GM18508 (cell line): ENCODE data around the gene GTF2E1.

Source experiments
- ATAC-seq: cut with Tn5 transposase; IDR thresholded peaks from one replicate; pipeline ENCODE4 v1.9.1; 2021; ENCODE audit warnings: moderate number of reproducible peaks; ENCODE audit not compliant: insufficient read depth, unreplicated experiment

The GTF2E1 gene

DNA sequence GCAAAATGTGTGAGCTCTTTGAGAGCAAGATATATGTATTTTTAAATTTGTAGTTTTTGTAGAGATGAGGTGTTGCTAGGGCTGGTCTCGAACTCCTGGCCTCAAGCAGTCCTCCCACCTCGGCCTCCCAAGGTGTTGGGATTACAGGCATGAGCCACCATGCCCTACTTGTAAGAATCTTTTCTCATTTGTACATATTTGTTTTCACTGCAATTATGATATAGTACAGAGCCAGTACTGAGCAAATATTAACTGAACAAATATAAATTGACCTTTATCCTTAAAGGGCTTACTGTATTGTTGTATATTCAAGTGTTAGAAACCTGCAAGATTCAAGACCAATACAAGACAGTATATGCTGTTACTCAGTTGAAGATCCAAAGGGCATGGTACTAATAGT, 53.4 kb downstream of the GTF2E1 start:
- ATAC-seq, result no peak

- no peak for ATAC-seq
These were observed 54.4 kb downstream of the GTF2E1 start for GRCh38 chr3:120796976-120797375.

- no peak for ATAC-seq
These were observed 55.3 kb downstream of the GTF2E1 start for GRCh38 chr3:120797857-120798256.

DNA sequence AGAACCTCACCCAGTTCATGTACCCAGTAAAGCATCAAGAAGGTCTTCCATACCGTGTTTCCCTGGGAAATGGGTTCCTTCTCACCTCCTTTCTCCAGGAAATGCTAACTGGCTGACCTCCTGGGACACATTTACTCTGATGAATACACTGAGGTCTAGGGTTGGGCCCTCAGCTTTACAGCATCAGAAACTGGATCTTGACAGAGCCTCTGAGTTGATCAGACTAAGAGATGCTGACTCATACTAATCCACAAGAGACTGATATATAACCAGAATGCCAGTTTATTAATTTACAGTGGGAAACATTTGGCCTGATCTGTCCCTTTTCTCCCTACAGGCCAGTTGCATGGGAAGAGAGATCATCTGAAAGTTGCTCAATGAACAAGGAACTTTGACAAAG, 55.8 kb downstream of the GTF2E1 start:
- no peak for ATAC-seq

- ATAC-seq, result no peak
These were observed 58.1 kb downstream of the GTF2E1 start for GRCh38 chr3:120800625-120801024.

- no peak for ATAC-seq
These were observed 58.9 kb downstream of the GTF2E1 start for GRCh38 chr3:120801484-120801883.

DNA sequence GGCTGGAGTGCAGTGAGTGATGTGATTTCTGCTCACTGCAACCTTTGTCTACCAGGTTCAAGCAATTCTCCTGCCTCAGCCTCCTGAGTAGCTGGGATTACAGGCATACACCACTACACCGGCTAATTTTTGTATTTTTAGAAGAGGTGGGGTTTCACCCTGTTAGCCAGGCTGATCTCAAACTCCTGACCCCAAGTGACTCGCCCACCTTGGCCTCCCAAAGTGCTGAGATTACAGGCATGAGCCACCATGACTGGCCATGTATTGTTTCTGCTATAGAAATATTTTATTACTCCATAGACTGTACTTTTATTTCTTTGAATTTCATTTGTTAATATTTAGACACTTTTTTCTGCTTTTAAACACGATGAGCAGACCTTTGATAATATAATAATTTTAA, 60.4 kb downstream of the GTF2E1 start:
- no peak for ATAC-seq

DNA sequence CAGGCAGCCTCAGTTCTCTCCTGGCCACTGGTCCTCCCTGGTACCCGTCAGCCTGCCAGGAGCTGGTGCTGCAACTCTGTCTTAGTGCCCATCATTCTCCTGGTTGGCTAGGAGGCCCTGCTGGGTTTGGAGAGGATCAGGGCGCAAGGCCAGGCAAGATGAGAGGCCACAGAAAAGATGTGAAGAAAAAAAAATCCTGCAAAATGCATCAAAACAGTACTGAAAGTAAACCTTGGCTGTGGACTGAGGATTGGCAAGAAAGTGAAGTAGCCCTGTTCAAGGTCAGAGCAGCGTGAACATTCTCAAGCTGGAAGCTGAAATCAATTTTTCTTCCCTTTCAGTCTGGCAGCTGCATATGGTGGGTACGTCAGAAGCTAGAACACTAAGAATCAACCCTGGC, 74.2 kb downstream of the GTF2E1 start:
- no peak for ATAC-seq

GRCh38 chr3:120820748-120821147, 78.2 kb downstream of the GTF2E1 start:
- no peak for ATAC-seq

DNA sequence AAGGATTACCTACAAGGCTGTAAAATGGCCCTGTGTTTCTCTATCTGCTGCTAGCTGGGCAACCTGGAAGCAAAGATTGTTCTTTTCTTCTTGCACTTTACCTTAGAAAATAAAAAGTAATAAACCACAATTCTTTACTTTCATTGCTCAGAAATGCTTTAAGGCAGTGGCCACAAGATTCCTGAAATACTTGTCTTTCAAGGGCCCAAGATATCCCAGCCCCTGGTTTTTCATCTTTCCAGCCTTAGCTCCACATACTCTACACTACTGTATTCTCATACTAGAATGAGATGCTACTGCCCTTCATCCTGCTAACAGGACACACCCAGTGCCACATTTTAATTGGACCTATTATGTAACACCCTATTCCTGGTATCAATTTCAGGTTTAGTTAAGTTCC, 78.9 kb downstream of the GTF2E1 start:
- no peak for ATAC-seq

- ATAC-seq, result no peak
These were observed 80.6 kb downstream of the GTF2E1 start for GRCh38 chr3:120823156-120823555.

- ATAC-seq, result no peak
These were observed 82.1 kb downstream of the GTF2E1 start for GRCh38 chr3:120824613-120825012.

DNA sequence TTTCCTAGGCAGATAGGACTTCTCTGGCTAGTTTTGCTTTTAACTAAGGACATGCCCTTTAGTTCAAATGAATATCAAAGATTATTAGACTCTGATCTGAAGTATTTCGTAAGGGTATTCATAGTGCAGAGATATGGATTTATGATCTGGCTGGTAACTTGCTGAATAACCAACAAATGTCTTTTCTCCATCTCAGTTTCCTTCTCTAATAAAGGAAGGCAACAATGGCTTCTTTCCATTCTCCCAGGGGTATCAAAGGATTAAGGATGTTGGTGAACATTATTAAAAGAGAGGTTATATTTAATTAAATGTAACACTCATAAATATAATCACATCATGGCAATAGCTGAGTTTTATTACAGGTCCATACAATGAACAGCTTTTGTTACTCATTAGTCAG, 86.3 kb downstream of the GTF2E1 start:
- no peak for ATAC-seq

GRCh38 chr3:120831066-120831465, 88.5 kb downstream of the GTF2E1 start:
- ATAC-seq, result no peak
